K562 (cell line): ENCODE results near the gene CD79A. TPM values are rescaled to one million over a fixed set of nuclear protein-coding genes. Genes with fewer than 3 reads are reported as not detected.

Experiments
- KHSRP ChIP-seq: fragments of 450-650 bp; IDR thresholded peaks from 2 replicates; pipeline ENCODE4 v1.6.1; 2017
- MEIS2 ChIP-seq: fragments of 450-650 bp; IDR thresholded peaks from 2 replicates; pipeline ENCODE4 v1.6.1; 2014; ENCODE audit warnings: mild to moderate bottlenecking; ENCODE audit not compliant: partially characterized antibody
- NRF1 ChIP-seq, 2 experiments: fragments of 450-650 bp; IDR thresholded peaks in 1 of 2; conservative IDR thresholded peaks in 1 of 2; 2 replicates each; pipeline ENCODE4 v1.6.1; 2014; ENCODE audit warnings: mild to moderate bottlenecking in 2 of 2
- NUFIP1 ChIP-seq: fragments of 450-650 bp; IDR thresholded peaks from 2 replicates; pipeline ENCODE4 v1.6.1; 2018; ENCODE audit not compliant: partially characterized antibody
- POLR2B ChIP-seq: fragments of 450-650 bp; IDR thresholded peaks from 2 replicates; pipeline ENCODE4 v1.6.1; 2018; ENCODE audit warnings: low read depth; ENCODE audit not compliant: partially characterized antibody
- POLR2H ChIP-seq: IDR thresholded peaks from 2 replicates; pipeline ENCODE4 v1.6.1; 2016; ENCODE audit warnings: missing genetic modification characterization, low read depth, mild to moderate bottlenecking, control low read depth, missing compliant biosample characterization, moderate library complexity
- PTRF ChIP-seq: fragments of 450-650 bp; IDR thresholded peaks from 2 replicates; pipeline ENCODE4 v1.6.1; 2016; ENCODE audit warnings: mild to moderate bottlenecking, missing genetic modification characterization, missing compliant biosample characterization
- SIX5 ChIP-seq, 2 experiments: IDR thresholded peaks; 2 replicates each; pipeline ENCODE4 v1.6.1; 2011; ENCODE audit warnings: low read length in 2 of 2, borderline replicate concordance in 1 of 2, low read depth in 1 of 2, mild to moderate bottlenecking in 1 of 2, moderate library complexity in 1 of 2; ENCODE audit not compliant: insufficient read depth in 1 of 2
- SMAD4 ChIP-seq: fragments of 250-450 bp; sonication (Bioruptor Pico); conservative IDR thresholded peaks from 2 replicates; pipeline ENCODE4 v1.8.0; 2021; ENCODE audit warnings: inconsistent platforms, mild to moderate bottlenecking, moderate library complexity
- SREBF1 ChIP-seq: fragments of 150-350 bp; IDR thresholded peaks from 2 replicates; pipeline ENCODE4 v1.6.1; 2014; ENCODE audit warnings: antibody characterized with exemption, low read depth, low read length, borderline replicate concordance
- THRA ChIP-seq: fragments of 450-650 bp; IDR thresholded peaks from 2 replicates; pipeline ENCODE4 v1.6.1; 2017; ENCODE audit warnings: mild to moderate bottlenecking, moderate library complexity
- ZNF133 ChIP-seq: fragments of 250-450 bp; sonication (Bioruptor Pico); IDR thresholded peaks from 2 replicates; pipeline ENCODE4 v1.4.0; 2020; ENCODE audit warnings: mild to moderate bottlenecking
- ZNF518B ChIP-seq: fragments of 250-450 bp; sonication (Bioruptor Pico); IDR thresholded peaks from 2 replicates; pipeline ENCODE4 v1.5.0; 2021; ENCODE audit warnings: mild to moderate bottlenecking, moderate library complexity
- ZNF764 ChIP-seq: fragments of 250-450 bp; sonication (Bioruptor Pico); IDR thresholded peaks from 2 replicates; pipeline ENCODE4 v1.4.0; 2020; ENCODE audit warnings: low read depth, mild to moderate bottlenecking, moderate library complexity
- ZSCAN32 ChIP-seq: fragments of 450-650 bp; formaldehyde crosslinking; IDR thresholded peaks from 2 replicates; pipeline ENCODE4 v1.4.0; 2020; ENCODE audit warnings: mild to moderate bottlenecking, moderate library complexity
- polyA plus RNA-seq, 8 experiments: library from polyadenylated mRNA; depleted of rRNA in 4 of 8; stranded (reverse) in 5 of 8; unstranded in 3 of 8; fragments of >200 nt; fragmentation: Nextera tagmentation in 2 of 8; fragmentation: Illumina TruSeq in 1 of 8; extraction: Ambion mirVana in 2 of 8; extraction: Trizol in 1 of 8; gene quantifications; 2 replicates each; pipeline versions ENCODE4 v1.2.1 to v1.2.3, GENCODE V29; 2011 to 2014; ENCODE audit warnings: inconsistent platforms in 1 of 8, missing spikeins in 1 of 8
- total RNA-seq, 7 experiments: library from RNA; depleted of rRNA in 6 of 7; stranded (reverse); fragments of >200 nt in 6 of 7; fragmentation: Illumina TruSeq in 2 of 7; extraction: Trizol in 2 of 7; gene quantifications; 2 replicates each; pipeline versions ENCODE4 v1.2.1 to v1.2.3, GENCODE V29; 2011 to 2021; ENCODE audit warnings: low replicate concordance in 1 of 7
- TF ChIP-seq, protein P1 (sequence below): fragments of 250-450 bp; sonication (Bioruptor Pico); IDR thresholded peaks from 2 replicates; pipeline ENCODE4 v1.4.0; 2020; ENCODE audit warnings: mild to moderate bottlenecking, moderate library complexity
- TF ChIP-seq, protein P2 (sequence below): fragments of 200-800 bp; sonication (Bioruptor generic); IDR thresholded peaks from 2 replicates; pipeline ENCODE4 v1.6.1; 2017; ENCODE audit warnings: missing genetic modification characterization, missing compliant biosample characterization

The CD79A gene
- total and polyA plus RNA-seq, 9 of the 15 experiments (the other 6 are each of a cell fraction or from before 2014, with no cell fraction given), result 0.04 to 0.72 (median 0.17) TPM; not detected in 3

- TF ChIP-seq THRA, result no peak
- TF ChIP-seq, protein P1, sequence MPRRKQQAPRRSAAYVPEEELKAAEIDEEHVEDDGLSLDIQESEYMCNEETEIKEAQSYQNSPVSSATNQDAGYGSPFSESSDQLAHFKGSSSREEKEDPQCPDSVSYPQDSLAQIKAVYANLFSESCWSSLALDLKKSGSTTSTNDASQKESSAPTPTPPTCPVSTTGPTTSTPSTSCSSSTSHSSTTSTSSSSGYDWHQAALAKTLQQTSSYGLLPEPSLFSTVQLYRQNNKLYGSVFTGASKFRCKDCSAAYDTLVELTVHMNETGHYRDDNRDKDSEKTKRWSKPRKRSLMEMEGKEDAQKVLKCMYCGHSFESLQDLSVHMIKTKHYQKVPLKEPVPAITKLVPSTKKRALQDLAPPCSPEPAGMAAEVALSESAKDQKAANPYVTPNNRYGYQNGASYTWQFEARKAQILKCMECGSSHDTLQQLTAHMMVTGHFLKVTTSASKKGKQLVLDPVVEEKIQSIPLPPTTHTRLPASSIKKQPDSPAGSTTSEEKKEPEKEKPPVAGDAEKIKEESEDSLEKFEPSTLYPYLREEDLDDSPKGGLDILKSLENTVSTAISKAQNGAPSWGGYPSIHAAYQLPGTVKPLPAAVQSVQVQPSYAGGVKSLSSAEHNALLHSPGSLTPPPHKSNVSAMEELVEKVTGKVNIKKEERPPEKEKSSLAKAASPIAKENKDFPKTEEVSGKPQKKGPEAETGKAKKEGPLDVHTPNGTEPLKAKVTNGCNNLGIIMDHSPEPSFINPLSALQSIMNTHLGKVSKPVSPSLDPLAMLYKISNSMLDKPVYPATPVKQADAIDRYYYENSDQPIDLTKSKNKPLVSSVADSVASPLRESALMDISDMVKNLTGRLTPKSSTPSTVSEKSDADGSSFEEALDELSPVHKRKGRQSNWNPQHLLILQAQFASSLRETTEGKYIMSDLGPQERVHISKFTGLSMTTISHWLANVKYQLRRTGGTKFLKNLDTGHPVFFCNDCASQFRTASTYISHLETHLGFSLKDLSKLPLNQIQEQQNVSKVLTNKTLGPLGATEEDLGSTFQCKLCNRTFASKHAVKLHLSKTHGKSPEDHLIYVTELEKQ, result no peak
- TF ChIP-seq NRF1 (conservative IDR thresholded peaks at IDR 0.05 in 1 of 2, IDR thresholded peaks at IDR 0.05 in 1 of 2), result peak; percentile 81 to 83
- no peak for TF ChIP-seq SREBF1
- TF ChIP-seq NUFIP1, result peak; percentile 86
- TF ChIP-seq SMAD4 (CRISPR knock-in tag), result peak; percentile 97
- TF ChIP-seq KHSRP, result 0 out of 2 replicates have a peak, but pooled peaks have one; percentile 13
- no peak for TF ChIP-seq ZSCAN32
- no peak for TF ChIP-seq ZNF518B
- no peak for TF ChIP-seq ZNF133 (CRISPR knock-in tag)
- peak; percentile 82 for TF ChIP-seq POLR2B
- TF ChIP-seq MEIS2, result peak; percentile 34
- TF ChIP-seq, protein P2, sequence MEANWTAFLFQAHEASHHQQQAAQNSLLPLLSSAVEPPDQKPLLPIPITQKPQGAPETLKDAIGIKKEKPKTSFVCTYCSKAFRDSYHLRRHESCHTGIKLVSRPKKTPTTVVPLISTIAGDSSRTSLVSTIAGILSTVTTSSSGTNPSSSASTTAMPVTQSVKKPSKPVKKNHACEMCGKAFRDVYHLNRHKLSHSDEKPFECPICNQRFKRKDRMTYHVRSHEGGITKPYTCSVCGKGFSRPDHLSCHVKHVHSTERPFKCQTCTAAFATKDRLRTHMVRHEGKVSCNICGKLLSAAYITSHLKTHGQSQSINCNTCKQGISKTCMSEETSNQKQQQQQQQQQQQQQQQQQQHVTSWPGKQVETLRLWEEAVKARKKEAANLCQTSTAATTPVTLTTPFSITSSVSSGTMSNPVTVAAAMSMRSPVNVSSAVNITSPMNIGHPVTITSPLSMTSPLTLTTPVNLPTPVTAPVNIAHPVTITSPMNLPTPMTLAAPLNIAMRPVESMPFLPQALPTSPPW, result peak; percentile 82
- TF ChIP-seq POLR2H, result peak; percentile 60
- no peak for TF ChIP-seq PTRF (tag)
- TF ChIP-seq ZNF764, result no peak
- TF ChIP-seq SIX5 (IDR thresholded peaks at IDR 0.05; ENCODE audit: borderline replicate concordance in 1 of 2, insufficient read depth in 1 of 2, low read depth in 1 of 2, low read length in 2 of 2), result peak; percentile 14 to 34; a peak in 1 of 4 replicates
These were observed 7.0 kb downstream of the CD79A start (continued) for GRCh38 chr19:41883821-41884733.
